HepG2 (cell line): Measurements from ENCODE around the gene SNN. TPM values are rescaled to one million over a fixed set of nuclear protein-coding genes. Genes with fewer than 3 reads are reported as not detected.
A peak's percentile ranks its signal among the peaks of the same experiment; 100 is the strongest.

ENCODE experiments used
- ATAC-seq: fragments of 200-7000 bp; cut with Tn5 transposase; 3 replicates; pipeline ENCODE4 v1.9.1; 2020; ENCODE audit warnings: mild to moderate bottlenecking, moderate library complexity
- BruUV-seq: library from RNA; stranded (reverse); fragments of 400-500 nt; replicated peaks from 2 replicates; lab custom pipeline; 2021; lab: Mats Ljungman, UMichigan
- CTCF ChIA-PET: fragments of 300-600 bp; formaldehyde crosslinking; extraction: SDS; loops from one replicate; lab custom pipeline; 2021; ENCODE audit warnings: low total read pairs, inconsistent platforms, low intra/inter-chr PET ratio; lab: Yijun Ruan, JAX
- POLR2A ChIA-PET: fragments of 350-600 bp; sonication (Branson Sonifier 250); formaldehyde crosslinking; loops from one replicate; lab custom pipeline; 2020; ENCODE audit warnings: antibody characterized with exemption, inconsistent platforms; lab: Yijun Ruan, JAX
- DNase-seq: peaks from one replicate; pipeline ENCODE4 v3.0.0-alpha.2; 2015; ENCODE audit warnings: low spot score
- FAIRE-seq: peaks from 3 replicates; lab custom pipeline; 2011; peaks lifted over from hg19 to GRCh38; lab: Jason Lieb, UNC
- H2AFZ ChIP-seq: one replicate; pipeline ENCODE4 v1.6.1; 2011; ENCODE audit warnings: low read length, inconsistent platforms
- H3K27ac ChIP-seq: fragments of 300-600 bp; 3 replicates; pipeline ENCODE4 v1.8.0; 2011; ENCODE audit warnings: mixed run types, mild to moderate bottlenecking, mixed read lengths, low read length, inconsistent platforms; ENCODE audit not compliant: insufficient read depth; ENCODE audit errors: extremely low read length
- H3K27me3 ChIP-seq, 2 experiments: fragments of 200-600 bp in 1 of 2; 2 replicates in 1 of 2; 3 replicates in 1 of 2; pipeline versions ENCODE4 v1.6.0 to v1.8.0; 2011; ENCODE audit warnings: low read length in 2 of 2, mild to moderate bottlenecking in 2 of 2, moderate library complexity in 2 of 2, inconsistent platforms in 1 of 2; ENCODE audit not compliant: insufficient read depth in 2 of 2, control insufficient read depth in 1 of 2
- H3K36me3 ChIP-seq, 2 experiments: fragments of 200-600 bp in 1 of 2; replicated peaks in 1 of 2; 2 replicates in 1 of 2; 3 replicates in 1 of 2; pipeline versions ENCODE4 v1.5.1 to v1.8.0; 2011; ENCODE audit warnings: low read length in 2 of 2, inconsistent platforms in 1 of 2; ENCODE audit not compliant: insufficient read depth in 2 of 2, control insufficient read depth in 1 of 2
- H3K4me1 ChIP-seq: 2 replicates; pipeline ENCODE4 v1.5.1; 2012; ENCODE audit warnings: low read length, inconsistent platforms; ENCODE audit not compliant: insufficient read depth
- H3K4me2 ChIP-seq: 2 replicates; pipeline ENCODE4 v1.6.0; 2011; ENCODE audit warnings: low read depth, low read length, inconsistent platforms
- H3K4me3 ChIP-seq, 3 experiments: fragments of 200-600 bp in 1 of 3; sonication (generic), shearing (Covaris generic) in 1 of 3; replicated peaks in 1 of 3; 2 replicates each; pipeline ENCODE4 v1.5.1; 2011 to 2016; ENCODE audit warnings: low read length in 3 of 3, inconsistent platforms in 2 of 3, low read depth in 2 of 3, mild to moderate bottlenecking in 2 of 3, control low read depth in 1 of 3, mixed read lengths in 1 of 3; ENCODE audit not compliant: insufficient read depth in 1 of 3
- H3K79me2 ChIP-seq: one replicate; pipeline ENCODE4 v1.6.1; 2011; ENCODE audit warnings: low read length, inconsistent platforms; ENCODE audit not compliant: insufficient read depth
- H3K9ac ChIP-seq: 2 replicates; pipeline ENCODE4 v1.6.0; 2011; ENCODE audit warnings: mild to moderate bottlenecking, low read depth, low read length, inconsistent platforms; ENCODE audit not compliant: insufficient read depth
- H3K9me3 ChIP-seq: 2 replicates; pipeline ENCODE4 v1.5.1; 2012; ENCODE audit warnings: mild to moderate bottlenecking, low read length
- H4K20me1 ChIP-seq: 2 replicates; pipeline ENCODE4 v1.6.0; 2011; ENCODE audit warnings: inconsistent platforms, mild to moderate bottlenecking, low read length, moderate library complexity; ENCODE audit not compliant: insufficient read depth
- ATF5 ChIP-seq: sonication (generic); formaldehyde crosslinking; IDR thresholded peaks from 2 replicates; pipeline ENCODE4 v1.4.0; 2020; ENCODE audit warnings: mild to moderate bottlenecking, low read depth, missing genetic modification reagents
- E2F2 ChIP-seq: sonication (generic); formaldehyde crosslinking; IDR thresholded peaks from 2 replicates; pipeline ENCODE4 v1.4.0; 2020; ENCODE audit warnings: missing genetic modification reagents, borderline replicate concordance
- IRF9 ChIP-seq: sonication (generic); formaldehyde crosslinking; IDR thresholded peaks from 2 replicates; pipeline ENCODE4 v1.8.0; 2022; ENCODE audit warnings: missing genetic modification reagents, mild to moderate bottlenecking, borderline replicate concordance
- TFDP1 ChIP-seq: IDR thresholded peaks from 2 replicates; pipeline ENCODE4 v1.6.1; 2016; ENCODE audit warnings: missing compliant biosample characterization, missing genetic modification reagents, borderline replicate concordance
- UBTF ChIP-seq: sonication (generic); formaldehyde crosslinking; IDR thresholded peaks from 2 replicates; pipeline ENCODE4 v1.4.0; 2020; ENCODE audit warnings: mild to moderate bottlenecking, missing genetic modification reagents
- ZMYM3 ChIP-seq: sonication (generic); formaldehyde crosslinking; IDR thresholded peaks from 2 replicates; pipeline ENCODE4 v1.5.1; 2020; ENCODE audit warnings: mild to moderate bottlenecking, missing genetic modification reagents
- ZNF460 ChIP-seq: sonication (generic); formaldehyde crosslinking; IDR thresholded peaks from 2 replicates; pipeline ENCODE4 v1.5.1; 2020; ENCODE audit warnings: missing genetic modification reagents, mild to moderate bottlenecking, borderline replicate concordance
- ZNF687 ChIP-seq: sonication (generic); formaldehyde crosslinking; IDR thresholded peaks from 2 replicates; pipeline ENCODE4 v1.5.1; 2020; ENCODE audit warnings: mild to moderate bottlenecking, missing genetic modification reagents, moderate library complexity
- WGBS: methylation state at CpG from one replicate; pipeline ENCODE4 v1.1.6; 2017; ENCODE audit warnings: low lambda C conversion rate; 5-methylcytosine and 5-hydroxymethylcytosine counted together
- in situ Hi-C: cut with HindIII; loops from 2 replicates; pipeline ENCODE4 v1.10.0; 2017; ENCODE audit warnings: low pct_unique_long_range_greater_than_20kb; ENCODE audit not compliant: extremely low pct_ligation_motif_present
- intact Hi-C: fragments of 100-400 bp; cut with micrococcal nuclease; formaldehyde crosslinking; loops from one replicate; pipeline ENCODE4 v1.10.0; 2022; ENCODE audit not compliant: unreplicated experiment
- polyA plus RNA-seq, 8 experiments: library from polyadenylated mRNA; depleted of rRNA in 3 of 8; stranded (reverse) in 7 of 8; unstranded in 1 of 8; fragments of >200 nt; fragmentation: Illumina TruSeq in 4 of 8; extraction: Trizol in 4 of 8; gene quantifications; 2 replicates each; pipeline versions ENCODE4 v1.2.1 to v1.2.3, GENCODE V29; 2011 to 2016; ENCODE audit warnings: low read depth in 4 of 8, missing spikeins in 1 of 8, mixed read lengths in 1 of 8; ENCODE audit not compliant: insufficient read depth in 1 of 8
- total RNA-seq, 5 experiments: library from RNA; depleted of rRNA; stranded (reverse); fragments of >200 nt; fragmentation: Illumina TruSeq; extraction: Trizol; gene quantifications; 2 replicates each; pipeline ENCODE4 v1.2.3, GENCODE V29; 2016; ENCODE audit warnings: low read depth in 1 of 5

Gene SNN
- total and polyA plus RNA-seq, 2 of the 13 experiments (the other 11 are each of a cell fraction or from before 2014, with no cell fraction given), result 5.2 to 8.4 TPM

- no peak for DNase-seq
- Histone ChIP-seq H3K4me3 (no peak overlapping the region), H4K20me1 (no peaks in the 10 kb centered on the region; the same call in 1 of the 2 replicates), H3K27ac (no peak overlapping the region), H3K9ac (no peak overlapping the region), H3K36me3 (no peaks in the 10 kb centered on the region), H3K4me1 (peaks cover 48% of the 10 kb centered on the region), H3K9me3 (no peaks in the 10 kb centered on the region), H2AFZ (no peak overlapping the region), H3K27me3 (peaks cover 3 to 51% of the 10 kb centered on the region in 2 experiments), H3K4me2 (no peak overlapping the region), H3K79me2 (no peaks in the 10 kb centered on the region)
- in situ Hi-C loops, result no loop called here
- ChIA-PET POLR2A (no interaction called here), CTCF (no interaction called here)
- intact Hi-C loops, result no loop called here
- WGBS, result 36% methylated on average over 5 of the region's 5 CpGs
- FAIRE-seq, result no peak
- BruUV-seq, result no TSS peak
- no peak for ATAC-seq
- TF ChIP-seq ATF5, result no peak
- TF ChIP-seq UBTF (CRISPR knock-in tag), result no peak
- TF ChIP-seq IRF9 (CRISPR knock-in tag), result no peak
- no peak for TF ChIP-seq ZNF687 (CRISPR knock-in tag)
- TF ChIP-seq ZMYM3 (CRISPR knock-in tag), result peak; percentile 43; the same call in 1 of the 2 replicates
- TF ChIP-seq E2F2 (CRISPR knock-in tag), result no peak
- no peak for TF ChIP-seq TFDP1 (CRISPR knock-in tag)
- no peak for TF ChIP-seq ZNF460
These were observed 5.7 kb upstream of the SNN start for GRCh38 chr16:11662582-11662981.
